ENCODE data around the gene CPNE2. TPM values are rescaled to one million over a fixed set of nuclear protein-coding genes. Genes with fewer than 3 reads are reported as not detected.

The CPNE2 gene
- total RNA-seq, 1 donor from 2014 or later: 3.4 TPM

DNA sequence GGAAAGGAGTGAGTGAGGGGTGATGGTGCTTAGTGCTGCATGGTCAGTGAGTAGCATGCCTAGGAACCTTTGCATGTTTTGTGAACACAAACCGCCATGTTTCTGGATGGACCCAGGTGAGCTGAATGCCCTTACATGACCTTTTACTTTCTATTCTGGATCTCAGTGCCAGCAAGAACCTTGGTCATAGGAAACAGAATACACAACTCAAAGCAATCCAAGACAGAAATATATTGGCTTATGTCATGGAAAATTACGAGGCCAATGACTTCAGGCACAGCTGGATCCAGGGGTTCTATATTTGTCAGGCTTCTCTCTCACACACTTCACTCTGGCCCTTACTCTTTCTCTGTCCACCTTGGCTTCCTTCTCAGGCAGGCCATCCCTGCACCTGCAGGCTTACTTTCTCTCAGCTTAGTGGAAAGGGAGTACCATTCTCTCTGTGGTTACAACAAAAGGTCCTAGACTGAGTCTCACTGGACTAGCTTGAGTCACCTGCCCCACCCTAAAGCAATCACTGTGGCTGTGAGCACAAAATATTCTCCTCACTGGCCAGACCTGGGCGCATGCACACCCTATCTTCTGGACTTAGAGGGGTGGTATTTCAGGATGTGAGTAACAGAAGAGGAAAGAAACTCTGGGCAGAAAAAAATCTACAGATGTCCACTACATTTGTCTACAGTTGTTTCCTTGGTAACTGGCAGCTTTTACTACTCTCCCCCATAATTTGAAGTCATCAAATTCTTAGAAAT, 20.4 kb upstream of the CPNE2 start:
- no peak overlapping the region for H3K4me3 Mint-ChIP-seq (ENCODE audit: unreplicated experiment)
- peaks cover 4% of the 10 kb centered on the region for H3K9me3 Mint-ChIP-seq (ENCODE audit: unreplicated experiment)
- TF ChIP-seq, protein P1, sequence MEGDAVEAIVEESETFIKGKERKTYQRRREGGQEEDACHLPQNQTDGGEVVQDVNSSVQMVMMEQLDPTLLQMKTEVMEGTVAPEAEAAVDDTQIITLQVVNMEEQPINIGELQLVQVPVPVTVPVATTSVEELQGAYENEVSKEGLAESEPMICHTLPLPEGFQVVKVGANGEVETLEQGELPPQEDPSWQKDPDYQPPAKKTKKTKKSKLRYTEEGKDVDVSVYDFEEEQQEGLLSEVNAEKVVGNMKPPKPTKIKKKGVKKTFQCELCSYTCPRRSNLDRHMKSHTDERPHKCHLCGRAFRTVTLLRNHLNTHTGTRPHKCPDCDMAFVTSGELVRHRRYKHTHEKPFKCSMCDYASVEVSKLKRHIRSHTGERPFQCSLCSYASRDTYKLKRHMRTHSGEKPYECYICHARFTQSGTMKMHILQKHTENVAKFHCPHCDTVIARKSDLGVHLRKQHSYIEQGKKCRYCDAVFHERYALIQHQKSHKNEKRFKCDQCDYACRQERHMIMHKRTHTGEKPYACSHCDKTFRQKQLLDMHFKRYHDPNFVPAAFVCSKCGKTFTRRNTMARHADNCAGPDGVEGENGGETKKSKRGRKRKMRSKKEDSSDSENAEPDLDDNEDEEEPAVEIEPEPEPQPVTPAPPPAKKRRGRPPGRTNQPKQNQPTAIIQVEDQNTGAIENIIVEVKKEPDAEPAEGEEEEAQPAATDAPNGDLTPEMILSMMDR (IDR thresholded peaks at IDR 0.05; ENCODE audit: partially characterized antibody, unreplicated experiment): no peak
- peaks cover 2% of the 10 kb centered on the region for H3K27me3 Mint-ChIP-seq (ENCODE audit: unreplicated experiment)
- H3K27ac Mint-ChIP-seq (ENCODE audit: unreplicated experiment): no peak overlapping the region
- H3K36me3 Mint-ChIP-seq (ENCODE audit: unreplicated experiment): no peaks in the 10 kb centered on the region
- no peak for DNase-seq
- no peaks in the 10 kb centered on the region for H3K4me1 Mint-ChIP-seq (ENCODE audit: low read depth, unreplicated experiment)

DNA sequence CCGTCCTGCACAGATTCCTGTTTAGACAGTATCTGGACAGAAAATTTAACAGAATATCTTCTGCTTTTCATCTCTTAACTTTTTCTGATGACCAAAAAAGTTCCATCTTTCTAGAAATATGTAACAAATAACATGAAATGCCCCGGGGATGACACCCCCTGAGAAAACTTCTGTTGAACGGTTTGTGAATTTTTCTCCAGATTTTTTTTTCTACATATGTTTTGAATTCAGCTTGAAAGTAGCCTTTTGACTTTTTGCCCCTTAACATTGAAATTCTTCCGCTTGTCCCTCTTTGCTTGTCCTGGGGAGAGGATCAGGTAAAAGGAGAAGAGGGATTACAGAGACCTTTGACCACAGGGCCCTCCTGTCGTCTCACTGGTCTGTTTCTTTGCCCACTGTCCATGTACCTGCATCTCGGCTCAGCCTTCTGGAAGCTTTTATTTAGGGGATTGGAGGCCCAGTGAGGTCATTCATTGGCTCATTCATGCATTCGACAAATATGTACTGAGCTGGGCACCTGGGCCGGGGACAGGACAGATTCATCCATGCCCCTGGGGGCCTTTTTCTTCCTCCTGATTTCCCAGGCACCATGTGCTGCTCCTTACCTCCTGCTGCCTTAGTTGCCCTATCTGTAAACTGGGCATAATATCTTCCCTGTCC, 19.6 kb upstream of the CPNE2 start:
- TF ChIP-seq, protein P1 (IDR thresholded peaks at IDR 0.05; ENCODE audit: partially characterized antibody, unreplicated experiment): no peak
- DNase-seq: no peak
- H3K4me3 Mint-ChIP-seq (ENCODE audit: unreplicated experiment): no peak overlapping the region
- no peaks in the 10 kb centered on the region for H3K4me1 Mint-ChIP-seq (ENCODE audit: low read depth, unreplicated experiment)
- peaks cover 4% of the 10 kb centered on the region for H3K9me3 Mint-ChIP-seq (ENCODE audit: unreplicated experiment)
- H3K27ac Mint-ChIP-seq (ENCODE audit: unreplicated experiment): no peak overlapping the region
- no peaks in the 10 kb centered on the region for H3K36me3 Mint-ChIP-seq (ENCODE audit: unreplicated experiment)
- H3K27me3 Mint-ChIP-seq (ENCODE audit: unreplicated experiment): peaks cover 2% of the 10 kb centered on the region

DNA sequence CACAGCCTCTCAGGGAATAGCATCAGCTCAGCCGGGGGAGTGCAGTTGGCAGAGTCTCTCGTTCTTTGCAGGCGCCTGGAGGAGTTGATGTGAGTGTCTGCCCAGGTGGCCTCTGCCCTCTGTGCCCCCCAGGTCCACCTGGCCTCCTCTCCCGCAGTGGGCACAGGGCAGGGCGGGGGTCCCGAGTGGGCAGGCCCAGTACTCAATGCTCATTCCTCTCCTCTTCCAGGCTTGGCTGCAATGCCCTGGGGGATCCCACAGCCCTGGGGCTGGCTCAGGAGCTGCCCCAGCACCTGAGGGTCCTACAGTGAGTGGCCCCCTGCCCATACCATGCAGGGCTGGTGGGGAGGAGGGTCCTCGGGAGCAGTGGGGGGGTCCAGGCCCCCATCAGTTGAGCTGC, 14.7 kb upstream of the CPNE2 start:
- no peak overlapping the region for H3K27ac Mint-ChIP-seq (ENCODE audit: unreplicated experiment)

DNA sequence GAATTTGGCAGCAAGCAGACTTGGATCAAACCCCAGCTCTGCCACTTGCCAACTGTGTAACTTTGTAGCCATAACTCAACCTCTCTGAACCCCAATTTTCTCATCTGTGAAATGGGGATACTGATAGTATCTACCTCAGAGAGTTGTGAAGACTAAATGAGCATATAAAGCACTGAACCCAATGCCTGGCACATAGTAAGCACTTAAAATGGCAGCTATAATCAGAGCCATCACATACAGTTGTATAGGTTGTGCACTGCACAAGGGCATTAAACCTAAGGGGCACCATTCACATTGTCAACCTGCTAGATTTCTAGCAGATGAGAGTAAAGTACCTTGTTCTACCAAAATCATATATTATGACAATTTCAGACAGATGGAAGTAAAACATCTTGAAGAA, 10.6 kb upstream of the CPNE2 start:
- DNase-seq: no peak
- no peak overlapping the region for H3K4me3 Mint-ChIP-seq (ENCODE audit: unreplicated experiment)
- no peak overlapping the region for H3K27ac Mint-ChIP-seq (ENCODE audit: unreplicated experiment)
- H3K4me1 Mint-ChIP-seq (ENCODE audit: low read depth, unreplicated experiment): peaks cover 1% of the 10 kb centered on the region
- peaks cover 1% of the 10 kb centered on the region for H3K27me3 Mint-ChIP-seq (ENCODE audit: unreplicated experiment)
- TF ChIP-seq, protein P1 (IDR thresholded peaks at IDR 0.05; ENCODE audit: partially characterized antibody, unreplicated experiment): no peak
- H3K9me3 Mint-ChIP-seq (ENCODE audit: unreplicated experiment): peaks cover 3% of the 10 kb centered on the region
- no peaks in the 10 kb centered on the region for H3K36me3 Mint-ChIP-seq (ENCODE audit: unreplicated experiment)

More for the DNA sequence above, 14.7 kb upstream of the CPNE2 start:
- Mint-ChIP-seq H3K4me3 (ENCODE audit: unreplicated experiment) (no peak overlapping the region), H3K36me3 (ENCODE audit: unreplicated experiment) (no peaks in the 10 kb centered on the region), H3K9me3 (ENCODE audit: unreplicated experiment) (peaks cover 3% of the 10 kb centered on the region), H3K27me3 (ENCODE audit: unreplicated experiment) (peaks cover 2% of the 10 kb centered on the region), H3K4me1 (ENCODE audit: low read depth, unreplicated experiment) (peaks cover 1% of the 10 kb centered on the region)
- DNase-seq: no peak
- TF ChIP-seq, protein P1 (IDR thresholded peaks at IDR 0.05; ENCODE audit: partially characterized antibody, unreplicated experiment): no peak

DNA sequence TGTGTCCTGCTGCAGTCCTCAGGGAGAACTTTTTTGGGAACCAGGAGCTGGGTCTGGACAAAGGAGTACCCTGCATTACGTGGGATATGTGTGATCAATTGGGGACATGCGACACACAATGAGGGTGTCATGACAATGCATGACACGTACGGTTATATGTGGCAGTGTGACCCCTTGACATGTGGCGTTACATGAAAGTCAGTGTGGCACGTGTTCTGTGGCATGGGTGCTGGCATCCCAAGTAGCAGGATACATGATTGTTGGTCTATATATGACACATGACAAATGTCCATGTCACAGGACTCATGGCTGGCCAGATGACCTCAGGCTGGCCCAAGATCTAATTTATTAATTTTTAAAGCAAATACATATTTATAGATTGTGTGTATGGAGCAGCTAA, 9.7 kb upstream of the CPNE2 start:
- Mint-ChIP-seq H3K27ac (ENCODE audit: unreplicated experiment) (no peak overlapping the region), H3K36me3 (ENCODE audit: unreplicated experiment) (no peaks in the 10 kb centered on the region), H3K27me3 (ENCODE audit: unreplicated experiment) (peaks cover 1% of the 10 kb centered on the region), H3K4me3 (ENCODE audit: unreplicated experiment) (no peak overlapping the region), H3K9me3 (ENCODE audit: unreplicated experiment) (peaks cover 1% of the 10 kb centered on the region), H3K4me1 (ENCODE audit: low read depth, unreplicated experiment) (peaks cover 1% of the 10 kb centered on the region)
- DNase-seq: no peak
- TF ChIP-seq, protein P1 (IDR thresholded peaks at IDR 0.05; ENCODE audit: partially characterized antibody, unreplicated experiment): no peak
